ENCODE measurements around the gene STAT5B. TPM values are rescaled to one million over a fixed set of nuclear protein-coding genes. Genes with fewer than 3 reads are reported as not detected.

The STAT5B gene
- total RNA-seq, 1 donor from 2014 or later = 52.3 TPM

DNA sequence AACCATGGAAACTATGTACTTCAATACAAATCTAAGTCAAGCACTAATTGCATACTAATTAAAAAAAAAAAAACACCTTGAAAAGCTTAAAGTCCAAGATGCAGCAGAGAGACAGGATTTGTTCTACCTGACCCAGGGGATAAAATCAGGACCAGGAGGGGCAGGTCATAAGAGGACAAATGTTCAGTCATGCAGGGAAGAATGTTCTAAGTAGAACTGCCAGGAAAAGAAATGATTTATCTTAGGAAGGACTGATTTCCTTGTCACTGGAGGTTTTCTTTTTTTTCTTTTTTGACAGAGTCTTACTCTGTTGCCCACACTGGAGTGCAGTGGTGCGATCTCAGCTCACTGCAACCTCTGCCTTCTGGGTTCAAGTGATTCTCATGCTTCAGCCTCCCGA, 72.8 kb downstream of the STAT5B start:
- no peak overlapping the region for H3K27ac Mint-ChIP-seq

DNA sequence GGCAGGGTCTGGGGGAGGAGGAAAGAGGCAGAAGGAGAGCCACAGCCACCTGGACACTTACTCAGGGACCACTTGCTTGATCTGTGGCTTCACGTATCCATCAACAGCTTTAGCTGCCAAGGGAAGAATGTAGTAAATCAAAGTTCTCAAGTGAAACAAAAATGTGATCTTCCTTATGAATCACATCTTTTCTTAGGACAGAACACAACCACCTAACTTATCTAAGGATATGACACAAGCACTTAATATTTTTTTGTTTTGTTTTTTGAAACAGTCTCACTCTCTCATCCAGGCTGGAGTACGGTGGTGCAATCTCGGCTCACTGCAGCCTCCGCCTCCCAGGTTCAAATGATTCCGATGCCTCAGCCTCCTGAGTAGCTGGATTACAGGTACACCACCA, 73.5 kb downstream of the STAT5B start:
- peaks cover 47% of the 10 kb centered on the region for H3K36me3 Mint-ChIP-seq
- no peak overlapping the region for H3K27ac Mint-ChIP-seq
- H3K4me3 Mint-ChIP-seq = no peak overlapping the region
- H3K9me3 Mint-ChIP-seq = no peaks in the 10 kb centered on the region
- TF ChIP-seq, protein P1, sequence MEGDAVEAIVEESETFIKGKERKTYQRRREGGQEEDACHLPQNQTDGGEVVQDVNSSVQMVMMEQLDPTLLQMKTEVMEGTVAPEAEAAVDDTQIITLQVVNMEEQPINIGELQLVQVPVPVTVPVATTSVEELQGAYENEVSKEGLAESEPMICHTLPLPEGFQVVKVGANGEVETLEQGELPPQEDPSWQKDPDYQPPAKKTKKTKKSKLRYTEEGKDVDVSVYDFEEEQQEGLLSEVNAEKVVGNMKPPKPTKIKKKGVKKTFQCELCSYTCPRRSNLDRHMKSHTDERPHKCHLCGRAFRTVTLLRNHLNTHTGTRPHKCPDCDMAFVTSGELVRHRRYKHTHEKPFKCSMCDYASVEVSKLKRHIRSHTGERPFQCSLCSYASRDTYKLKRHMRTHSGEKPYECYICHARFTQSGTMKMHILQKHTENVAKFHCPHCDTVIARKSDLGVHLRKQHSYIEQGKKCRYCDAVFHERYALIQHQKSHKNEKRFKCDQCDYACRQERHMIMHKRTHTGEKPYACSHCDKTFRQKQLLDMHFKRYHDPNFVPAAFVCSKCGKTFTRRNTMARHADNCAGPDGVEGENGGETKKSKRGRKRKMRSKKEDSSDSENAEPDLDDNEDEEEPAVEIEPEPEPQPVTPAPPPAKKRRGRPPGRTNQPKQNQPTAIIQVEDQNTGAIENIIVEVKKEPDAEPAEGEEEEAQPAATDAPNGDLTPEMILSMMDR (IDR thresholded peaks at IDR 0.05; ENCODE audit: unreplicated experiment) = no peak
- H3K4me1 Mint-ChIP-seq = no peaks in the 10 kb centered on the region
- DNase-seq (ENCODE audit: low spot score in 2 of 2, unreplicated experiment in 2 of 2) = no peak
- H3K27me3 Mint-ChIP-seq (ENCODE audit: low read depth) = no peaks in the 10 kb centered on the region

More for the DNA sequence above, 72.8 kb downstream of the STAT5B start:
- H3K27me3 Mint-ChIP-seq (ENCODE audit: low read depth) = no peaks in the 10 kb centered on the region
- no peak for DNase-seq (ENCODE audit: low spot score in 2 of 2, unreplicated experiment in 2 of 2)
- no peak overlapping the region for H3K4me3 Mint-ChIP-seq
- H3K36me3 Mint-ChIP-seq = peaks cover 47% of the 10 kb centered on the region
- TF ChIP-seq, protein P1 (IDR thresholded peaks at IDR 0.05; ENCODE audit: unreplicated experiment) = no peak
- H3K9me3 Mint-ChIP-seq = no peaks in the 10 kb centered on the region
- no peaks in the 10 kb centered on the region for H3K4me1 Mint-ChIP-seq

DNA sequence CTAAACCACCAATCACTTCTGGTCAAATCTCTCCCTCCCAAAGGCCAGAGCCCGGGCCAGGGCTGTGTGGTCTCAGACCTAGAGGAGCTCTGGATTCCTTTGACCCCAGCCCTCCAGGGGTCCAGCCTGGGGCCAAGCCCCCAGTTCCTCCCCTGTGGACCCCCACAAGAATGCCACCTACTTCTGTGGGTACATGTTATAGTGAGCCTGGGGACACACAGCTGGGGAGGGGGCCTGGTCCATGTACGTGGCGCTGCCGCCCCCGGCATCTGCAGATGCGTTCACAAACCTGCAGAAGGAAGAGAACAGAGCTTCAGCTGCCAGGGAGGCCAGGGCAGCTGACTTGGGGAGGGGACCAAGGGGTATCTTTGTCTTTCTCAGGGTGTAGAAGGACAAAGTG, 74.0 kb downstream of the STAT5B start:
- no peak overlapping the region for H3K27ac Mint-ChIP-seq
- H3K4me3 Mint-ChIP-seq = no peak overlapping the region

DNA sequence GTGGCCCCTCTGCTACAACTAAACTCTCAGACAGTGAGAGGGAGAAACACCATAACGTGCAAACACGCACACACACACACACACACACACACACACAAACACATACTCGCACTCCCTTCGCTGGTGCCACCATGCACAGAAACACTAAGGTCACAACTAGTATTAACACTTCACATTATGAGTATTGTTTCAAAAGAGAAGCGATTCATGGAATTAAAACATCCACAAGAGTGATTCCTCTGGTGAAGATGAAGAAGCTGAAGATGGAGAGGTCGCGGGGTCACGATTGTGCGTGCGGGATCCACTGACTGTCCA, 74.8 kb downstream of the STAT5B start:
- H3K9me3 Mint-ChIP-seq = no peaks in the 10 kb centered on the region
- H3K4me3 Mint-ChIP-seq = no peak overlapping the region
- no peaks in the 10 kb centered on the region for H3K27me3 Mint-ChIP-seq (ENCODE audit: low read depth)
- no peak for DNase-seq (ENCODE audit: low spot score in 2 of 2, unreplicated experiment in 2 of 2)
- TF ChIP-seq, protein P1 (IDR thresholded peaks at IDR 0.05; ENCODE audit: unreplicated experiment) = no peak
- no peaks in the 10 kb centered on the region for H3K4me1 Mint-ChIP-seq
- H3K36me3 Mint-ChIP-seq = peaks cover 41% of the 10 kb centered on the region
- no peak overlapping the region for H3K27ac Mint-ChIP-seq

More for the DNA sequence above, 74.0 kb downstream of the STAT5B start:
- TF ChIP-seq, protein P1 (IDR thresholded peaks at IDR 0.05; ENCODE audit: unreplicated experiment) = no peak
- H3K4me1 Mint-ChIP-seq = no peaks in the 10 kb centered on the region
- no peaks in the 10 kb centered on the region for H3K27me3 Mint-ChIP-seq (ENCODE audit: low read depth)
- H3K36me3 Mint-ChIP-seq = peaks cover 42% of the 10 kb centered on the region
- H3K9me3 Mint-ChIP-seq = no peaks in the 10 kb centered on the region
- DNase-seq (ENCODE audit: low spot score in 2 of 2, unreplicated experiment in 2 of 2) = no peak

DNA sequence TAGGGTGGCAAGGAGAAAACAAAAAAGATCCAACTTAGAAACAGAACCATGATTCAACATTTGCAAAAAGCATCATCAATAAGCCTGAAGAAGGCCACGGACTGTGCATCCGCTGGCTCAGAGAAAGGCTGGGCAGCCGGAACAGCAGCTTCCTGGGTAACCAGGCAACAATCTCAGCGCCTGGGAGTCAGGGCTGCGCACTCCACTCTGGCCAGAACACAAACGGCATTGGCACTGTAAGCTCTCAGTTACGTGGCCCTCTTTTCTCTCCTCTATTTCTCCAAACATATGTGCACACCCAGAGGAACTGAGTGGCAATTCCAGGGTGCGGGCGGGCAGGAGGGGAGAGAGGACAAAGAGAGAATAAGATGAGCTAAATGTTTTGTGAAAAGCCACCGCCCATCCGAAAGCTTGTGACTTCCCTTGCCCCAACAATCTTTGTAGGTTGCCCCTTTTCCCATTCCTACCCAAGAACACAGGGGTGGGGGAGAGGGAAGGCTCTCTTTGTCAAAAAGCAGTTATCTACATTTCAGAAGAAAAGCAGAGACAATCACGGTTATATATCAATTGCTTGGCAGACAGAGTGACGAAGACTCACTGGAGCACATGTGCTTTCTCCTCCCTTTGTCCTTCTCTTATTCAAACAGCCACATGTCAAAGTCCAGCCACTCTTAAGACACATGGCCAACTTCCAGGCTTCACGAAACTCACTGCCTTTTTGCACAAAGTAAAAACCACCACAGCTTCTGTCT, 75.3 kb downstream of the STAT5B start:
- Mint-ChIP-seq H3K4me3 (no peak overlapping the region), H3K27me3 (ENCODE audit: low read depth) (no peaks in the 10 kb centered on the region), H3K27ac (no peak overlapping the region), H3K4me1 (no peaks in the 10 kb centered on the region), H3K36me3 (peaks cover 39% of the 10 kb centered on the region), H3K9me3 (no peaks in the 10 kb centered on the region)
- DNase-seq (ENCODE audit: low spot score in 2 of 2, unreplicated experiment in 2 of 2) = no peak
- TF ChIP-seq, protein P1 (IDR thresholded peaks at IDR 0.05; ENCODE audit: unreplicated experiment) = no peak
